Progenitor cell of endocrine pancreas (in vitro differentiated cells): ENCODE measurements around the gene CLCN3. TPM values are rescaled to one million over a fixed set of nuclear protein-coding genes. Genes with fewer than 3 reads are reported as not detected.
"Not testable (repeated sequence)": the region's sequence is repeated elsewhere in the genome, so short reads cannot be mapped to it uniquely, and the experiment has no call there.

Experiments
- DNase-seq: peaks from one replicate; pipeline ENCODE4 v3.0.0; 2021; ENCODE audit warnings: low spot score; ENCODE audit not compliant: unreplicated experiment
- H3K27ac Mint-ChIP-seq: 2 replicates; pipeline ENCODE4 v1.8.0; 2021; ENCODE audit warnings: mild to moderate bottlenecking, moderate library complexity, mixed read lengths
- H3K27me3 Mint-ChIP-seq: 2 replicates; pipeline ENCODE4 v1.8.0; 2021; ENCODE audit warnings: mixed read lengths
- H3K36me3 Mint-ChIP-seq: 2 replicates; pipeline ENCODE4 v1.8.0; 2022; ENCODE audit warnings: mixed read lengths; ENCODE audit not compliant: insufficient read depth
- H3K4me1 Mint-ChIP-seq: 2 replicates; pipeline ENCODE4 v1.8.0; 2021; ENCODE audit warnings: low read depth, mixed read lengths
- H3K4me3 Mint-ChIP-seq: 2 replicates; pipeline ENCODE4 v1.8.0; 2021; ENCODE audit warnings: low read depth, mild to moderate bottlenecking, moderate library complexity, mixed read lengths
- H3K9me3 Mint-ChIP-seq: 2 replicates; pipeline ENCODE4 v1.8.0; 2021; ENCODE audit warnings: low read depth, mixed read lengths
- total RNA-seq: library from RNA; stranded (reverse); gene quantifications from 2 replicates; pipeline ENCODE4 v1.2.1, GENCODE V29; 2021
- TF ChIP-seq, protein P1 (sequence below): fragments of 200-600 bp; sonication (generic); IDR thresholded peaks from one replicate; pipeline ENCODE4 v1.5.0; 2021; ENCODE audit warnings: antibody characterized with exemption, mild to moderate bottlenecking; ENCODE audit not compliant: unreplicated experiment

The CLCN3 gene
- total RNA-seq, 1 donor from 2014 or later: 117 TPM

DNA sequence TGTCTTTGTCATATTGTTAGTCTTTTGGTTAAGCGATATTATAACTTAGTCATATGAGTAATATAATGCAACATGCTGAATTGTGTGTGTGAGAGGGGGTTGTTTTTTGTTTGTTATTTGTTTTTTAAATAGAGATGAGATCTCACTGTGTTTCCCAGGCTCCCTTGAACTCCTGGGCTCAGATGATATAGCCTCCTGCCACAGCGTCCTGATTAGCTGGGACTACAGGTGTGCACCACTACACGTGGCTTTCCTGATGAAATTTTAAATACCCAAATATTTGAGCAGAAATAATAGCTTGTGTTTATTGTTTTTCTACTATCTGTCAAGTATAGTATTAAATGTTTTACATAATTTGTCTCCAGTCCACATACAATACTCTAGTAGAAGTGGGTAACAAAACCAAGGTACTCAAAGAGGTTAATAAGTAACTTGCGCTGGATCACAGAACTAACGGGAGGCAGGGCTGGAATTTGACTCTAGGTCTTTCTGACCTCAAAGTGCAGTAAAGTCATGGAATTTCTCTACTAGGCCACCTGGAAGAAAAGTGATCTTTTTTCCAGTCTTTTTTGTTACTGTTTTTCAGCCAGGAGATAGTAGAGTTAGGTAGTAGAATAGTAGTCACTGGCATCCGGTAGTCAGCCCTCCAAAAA, 47.8 kb downstream of the CLCN3 start:
- Mint-ChIP-seq H3K4me3 (no peak overlapping the region), H3K27ac (peak overlapping the region; percentile 74), H3K36me3 (peaks cover 51% of the 10 kb centered on the region), H3K4me1 (peaks cover 29% of the 10 kb centered on the region), H3K9me3 (peaks cover 33% of the 10 kb centered on the region), H3K27me3 (no peaks in the 10 kb centered on the region)
- TF ChIP-seq, protein P1, sequence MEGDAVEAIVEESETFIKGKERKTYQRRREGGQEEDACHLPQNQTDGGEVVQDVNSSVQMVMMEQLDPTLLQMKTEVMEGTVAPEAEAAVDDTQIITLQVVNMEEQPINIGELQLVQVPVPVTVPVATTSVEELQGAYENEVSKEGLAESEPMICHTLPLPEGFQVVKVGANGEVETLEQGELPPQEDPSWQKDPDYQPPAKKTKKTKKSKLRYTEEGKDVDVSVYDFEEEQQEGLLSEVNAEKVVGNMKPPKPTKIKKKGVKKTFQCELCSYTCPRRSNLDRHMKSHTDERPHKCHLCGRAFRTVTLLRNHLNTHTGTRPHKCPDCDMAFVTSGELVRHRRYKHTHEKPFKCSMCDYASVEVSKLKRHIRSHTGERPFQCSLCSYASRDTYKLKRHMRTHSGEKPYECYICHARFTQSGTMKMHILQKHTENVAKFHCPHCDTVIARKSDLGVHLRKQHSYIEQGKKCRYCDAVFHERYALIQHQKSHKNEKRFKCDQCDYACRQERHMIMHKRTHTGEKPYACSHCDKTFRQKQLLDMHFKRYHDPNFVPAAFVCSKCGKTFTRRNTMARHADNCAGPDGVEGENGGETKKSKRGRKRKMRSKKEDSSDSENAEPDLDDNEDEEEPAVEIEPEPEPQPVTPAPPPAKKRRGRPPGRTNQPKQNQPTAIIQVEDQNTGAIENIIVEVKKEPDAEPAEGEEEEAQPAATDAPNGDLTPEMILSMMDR: no peak
- no peak for DNase-seq

DNA sequence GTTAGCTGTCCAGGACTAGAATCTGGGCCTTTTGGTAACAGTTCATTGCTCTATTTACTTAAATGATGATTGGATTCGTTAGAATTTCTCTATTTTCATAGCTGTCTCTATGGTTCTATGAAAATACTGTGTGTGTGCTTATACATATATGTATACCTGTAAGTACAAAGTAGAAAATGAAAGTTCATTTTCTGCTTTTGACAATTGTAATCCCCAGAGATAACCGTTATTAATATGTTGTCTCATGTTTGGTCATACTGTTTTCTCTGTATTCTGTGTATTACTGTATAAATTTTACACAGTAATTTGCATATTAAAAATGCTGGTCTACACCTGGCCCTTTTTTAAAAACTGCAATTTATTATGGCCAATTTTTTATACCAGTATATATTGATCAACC, 55.4 kb downstream of the CLCN3 start:
- no peak for DNase-seq
- Mint-ChIP-seq H3K27ac (no peak overlapping the region), H3K9me3 (peaks cover 15% of the 10 kb centered on the region), H3K4me3 (no peak overlapping the region), H3K4me1 (peaks cover 3% of the 10 kb centered on the region), H3K36me3 (peaks cover 38% of the 10 kb centered on the region), H3K27me3 (no peaks in the 10 kb centered on the region)
- TF ChIP-seq, protein P1: no peak

DNA sequence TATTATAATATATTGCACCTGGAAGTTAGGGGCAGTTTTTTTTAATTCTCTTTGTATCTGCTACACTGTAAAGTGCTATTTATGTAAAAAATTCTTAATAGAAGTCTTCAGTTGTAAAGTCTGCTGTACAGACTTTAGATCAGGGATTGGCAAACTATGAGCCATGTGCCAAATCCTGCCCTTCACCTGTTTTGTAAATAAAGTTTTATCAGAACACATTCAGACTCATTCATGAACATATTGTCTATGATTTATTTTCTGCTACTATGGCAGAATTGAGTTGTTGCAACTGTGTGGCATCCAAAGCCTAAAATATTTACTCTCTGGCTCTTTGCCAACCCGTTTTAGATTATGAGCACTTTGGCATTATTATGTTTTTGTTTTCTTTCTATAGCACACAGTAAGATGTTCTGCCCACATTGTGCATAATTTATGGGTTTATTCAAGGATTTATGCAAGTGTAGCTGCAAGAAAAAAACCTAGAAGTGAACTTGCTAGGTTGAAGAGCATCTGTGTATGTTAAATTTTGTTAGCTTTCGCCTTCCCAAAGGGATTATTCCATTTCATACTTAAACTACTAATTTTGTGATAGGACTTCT, 56.9 kb downstream of the CLCN3 start:
- Mint-ChIP-seq H3K4me3 (no peak overlapping the region), H3K4me1 (peaks cover 3% of the 10 kb centered on the region), H3K27me3 (no peaks in the 10 kb centered on the region), H3K9me3 (peaks cover 12% of the 10 kb centered on the region), H3K36me3 (peaks cover 30% of the 10 kb centered on the region), H3K27ac (no peak overlapping the region)
- DNase-seq: no peak
- TF ChIP-seq, protein P1: no peak

DNA sequence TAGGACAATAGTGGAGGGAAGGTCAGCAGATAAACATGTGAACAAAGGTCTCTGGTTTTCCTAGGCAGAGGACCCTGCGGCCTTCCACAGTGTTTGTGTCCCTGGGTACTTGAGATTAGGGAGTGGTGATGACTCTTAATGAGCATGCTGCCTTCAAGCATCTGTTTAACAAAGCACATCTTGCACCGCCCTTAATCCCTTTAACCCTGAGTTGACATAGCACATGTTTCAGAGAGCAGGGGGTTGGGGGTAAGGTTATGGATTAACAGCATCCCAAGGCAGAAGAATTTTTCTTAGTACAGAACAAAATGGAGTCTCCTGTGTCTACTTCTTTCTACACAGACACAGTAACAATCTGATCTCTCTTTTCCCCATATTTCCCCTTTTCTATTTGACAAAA, 58.1 kb downstream of the CLCN3 start:
- Mint-ChIP-seq H3K9me3 (peaks cover 12% of the 10 kb centered on the region), H3K36me3 (peaks cover 30% of the 10 kb centered on the region)
- H3K4me3 Mint-ChIP-seq, H3K27me3 Mint-ChIP-seq, H3K4me1 Mint-ChIP-seq, H3K27ac Mint-ChIP-seq, DNase-seq: not testable (repeated sequence)

DNA sequence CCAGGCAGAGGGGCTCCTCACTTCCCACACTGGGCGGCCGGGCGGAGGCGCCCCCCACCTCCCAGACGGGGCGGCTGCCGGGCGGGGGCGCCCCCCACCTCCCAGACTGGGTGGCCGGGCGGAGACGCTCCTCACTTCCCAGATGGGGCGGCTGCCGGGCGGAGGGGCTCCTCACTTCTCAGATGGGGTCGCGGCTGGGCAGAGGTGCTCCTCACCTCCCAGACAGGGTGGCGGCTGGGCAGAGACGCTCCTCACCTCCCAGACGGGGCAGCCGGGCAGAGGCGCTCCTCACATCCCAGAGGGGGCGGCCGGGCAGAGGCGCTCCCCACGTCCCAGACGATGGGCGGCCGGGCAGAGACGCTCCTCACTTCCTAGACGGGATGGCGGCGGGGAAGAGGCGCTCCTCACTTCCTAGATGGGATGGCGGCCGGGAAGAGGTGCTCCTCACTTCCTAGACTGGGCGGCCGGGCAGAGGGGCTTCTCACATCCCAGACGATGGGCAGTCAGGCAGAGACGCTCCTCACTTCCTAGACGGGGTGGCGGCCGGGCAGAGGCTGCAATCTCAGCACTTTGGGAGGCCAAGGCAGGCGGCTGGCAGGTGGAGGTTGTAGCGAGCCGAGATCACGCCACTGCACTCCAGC, 58.7 kb downstream of the CLCN3 start:
- not testable (repeated sequence) for H3K4me3 Mint-ChIP-seq, H3K27me3 Mint-ChIP-seq, H3K27ac Mint-ChIP-seq, DNase-seq, H3K4me1 Mint-ChIP-seq
- Mint-ChIP-seq H3K36me3 (peaks cover 33% of the 10 kb centered on the region), H3K9me3 (peaks cover 12% of the 10 kb centered on the region)

DNA sequence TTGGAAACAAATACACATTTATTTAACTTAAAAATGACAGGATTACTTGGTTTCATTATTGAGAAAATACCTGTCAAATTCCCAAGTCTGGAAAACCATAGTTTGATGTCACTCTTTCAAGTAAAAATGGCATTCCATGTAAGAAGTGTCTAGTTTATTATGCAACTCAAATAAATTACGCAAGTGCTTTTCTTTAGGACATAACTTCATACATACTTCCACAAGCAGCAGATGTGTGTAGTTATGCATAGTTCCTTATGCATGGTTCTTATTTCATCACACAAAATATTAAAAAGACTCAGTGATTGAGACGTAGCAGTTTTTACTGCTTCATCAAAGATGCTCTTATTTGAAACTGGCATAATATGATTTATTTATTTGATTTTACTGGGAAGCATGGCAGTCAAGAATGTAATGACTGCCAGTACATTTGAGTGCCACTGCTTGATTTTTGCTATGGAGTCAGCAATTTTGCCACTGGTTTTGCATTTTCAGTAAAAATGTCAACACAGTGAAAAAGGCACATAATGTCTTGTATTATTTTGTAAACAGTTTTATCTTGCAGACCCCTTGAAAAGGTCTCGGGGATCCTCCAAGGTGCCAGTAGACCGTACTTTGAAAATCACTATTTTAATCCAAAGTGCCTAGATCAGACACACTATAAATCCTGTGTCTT, 62.1 kb downstream of the CLCN3 start:
- Mint-ChIP-seq H3K4me1 (peaks cover 1% of the 10 kb centered on the region), H3K27me3 (no peaks in the 10 kb centered on the region), H3K9me3 (peaks cover 9% of the 10 kb centered on the region), H3K36me3 (peaks cover 43% of the 10 kb centered on the region), H3K4me3 (no peak overlapping the region), H3K27ac (no peak overlapping the region)
- TF ChIP-seq, protein P1: no peak
- DNase-seq: no peak
